NCI-H510A treated with DMSO at 0.1 percent for 48 hours (cell line): ENCODE results near the gene KIAA1958.
A peak's percentile ranks its signal among the peaks of the same experiment; 100 is the strongest.

ENCODE experiments used
- DNase-seq: peaks from one replicate; lab custom pipeline; 2025; lab: John Stamatoyannopoulos, UW

The KIAA1958 gene, protein sequence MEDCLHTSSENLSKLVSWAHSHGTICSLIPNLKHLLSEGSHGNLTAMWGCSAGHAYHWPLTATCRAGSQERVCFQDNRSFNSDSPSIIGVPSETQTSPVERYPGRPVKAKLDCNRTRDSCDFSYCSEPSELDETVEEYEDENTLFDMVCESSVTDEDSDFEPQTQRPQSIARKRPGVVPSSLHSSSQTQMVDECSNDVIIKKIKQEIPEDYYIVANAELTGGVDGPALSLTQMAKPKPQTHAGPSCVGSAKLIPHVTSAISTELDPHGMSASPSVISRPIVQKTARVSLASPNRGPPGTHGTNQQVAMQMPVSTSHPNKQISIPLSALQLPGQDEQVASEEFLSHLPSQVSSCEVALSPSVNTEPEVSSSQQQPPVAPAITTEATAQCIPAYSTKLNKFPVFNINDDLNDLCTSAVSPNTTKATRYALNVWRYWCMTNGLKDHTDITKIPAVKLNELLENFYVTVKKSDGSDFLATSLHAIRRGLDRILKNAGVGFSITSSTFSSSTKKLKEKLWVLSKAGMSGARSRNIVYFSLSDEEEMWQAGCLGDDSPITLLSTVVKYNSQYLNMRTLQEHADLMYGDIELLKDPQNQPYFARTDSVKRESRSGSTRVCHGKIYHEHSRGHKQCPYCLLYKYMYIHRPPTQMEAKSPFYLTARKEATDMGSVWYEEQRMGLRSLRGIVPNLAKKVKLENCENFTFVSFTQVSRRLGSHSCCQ

DNA sequence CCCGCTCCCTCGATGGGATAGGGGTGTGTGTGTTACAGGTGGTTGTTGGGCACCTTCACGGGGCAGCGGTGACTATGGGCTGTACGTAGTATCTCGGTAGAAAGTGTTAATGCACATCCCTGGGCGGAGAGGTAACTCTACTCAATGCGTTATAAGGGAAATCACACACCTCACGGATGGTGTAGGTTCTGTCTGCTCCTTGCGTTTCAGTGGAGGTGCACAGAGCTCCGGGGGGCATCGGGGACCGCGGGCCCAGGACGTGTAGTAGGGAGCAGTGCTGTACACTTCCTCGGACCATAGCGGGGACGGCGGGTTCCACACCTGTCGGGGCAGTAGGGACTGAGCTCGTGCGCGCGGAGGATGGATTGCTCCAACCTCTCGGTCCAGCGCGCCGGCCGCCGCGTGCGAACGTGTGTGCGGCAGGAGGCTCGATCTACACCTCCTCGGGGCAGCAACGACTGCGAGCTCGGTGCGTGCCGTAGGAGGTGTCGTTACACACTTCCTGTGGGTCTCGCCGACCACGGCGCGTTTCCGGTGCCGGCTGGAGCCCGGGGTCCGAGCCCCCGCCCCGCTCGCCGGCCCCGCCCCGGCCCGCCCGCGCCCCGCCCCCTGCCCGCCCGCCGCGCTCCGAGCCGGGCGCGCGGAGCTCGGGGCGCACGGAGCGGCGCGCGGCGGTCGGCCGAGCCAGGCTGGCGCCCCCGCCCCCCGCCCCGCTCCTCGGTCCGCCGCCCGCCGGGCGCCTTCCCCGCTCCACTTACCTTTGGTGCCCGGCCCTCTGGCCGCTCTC lies at the start of gene KIAA1958:
TSS of gene KIAA1958 (plus strand) at position 607 of the 787 bp plus-strand sequence. CDS start 87,254 bp downstream, outside the sequence.
- peak; percentile 67 for DNase-seq

DNA sequence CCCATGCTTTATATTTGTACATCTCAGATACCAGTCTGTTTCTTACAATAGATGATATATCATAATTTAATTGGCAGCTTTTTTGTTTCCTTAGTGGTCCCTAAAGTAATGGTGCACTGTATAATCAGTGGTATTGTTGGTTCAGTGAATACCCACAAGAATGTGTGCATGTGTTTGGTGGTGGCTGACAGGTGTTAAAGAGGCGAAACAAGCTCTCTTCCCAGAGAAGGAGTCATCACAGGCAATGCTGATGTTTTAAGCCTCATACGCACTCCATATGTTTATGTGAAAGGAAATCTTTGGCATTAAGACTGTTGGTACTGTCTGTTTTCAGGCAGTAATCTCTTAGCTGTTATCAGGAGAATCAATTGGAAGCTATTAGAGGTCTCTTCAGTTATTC lies 49.2 kb upstream of the KIAA1958 start:
- peak; percentile 24 for DNase-seq

DNA sequence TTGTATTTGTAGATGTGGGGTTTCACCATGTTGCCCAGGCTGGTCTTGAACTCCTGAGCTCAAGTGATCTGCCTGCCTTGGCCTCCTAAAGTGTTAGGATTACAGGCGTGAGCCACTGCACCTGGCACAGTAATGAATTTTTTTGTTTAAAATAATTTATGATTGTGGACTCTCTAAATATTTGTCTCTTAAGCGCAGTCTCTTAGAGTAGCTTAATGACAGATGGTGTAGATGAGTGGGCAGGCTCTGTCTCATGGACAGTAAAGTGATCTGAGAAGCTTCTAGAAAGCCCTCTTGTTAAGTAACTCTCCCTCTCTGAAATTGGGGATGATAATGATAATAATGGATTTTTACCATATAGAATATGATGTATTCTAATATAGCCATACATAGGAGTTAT lies 47.5 kb upstream of the KIAA1958 start:
- peak; percentile 79 for DNase-seq

DNA sequence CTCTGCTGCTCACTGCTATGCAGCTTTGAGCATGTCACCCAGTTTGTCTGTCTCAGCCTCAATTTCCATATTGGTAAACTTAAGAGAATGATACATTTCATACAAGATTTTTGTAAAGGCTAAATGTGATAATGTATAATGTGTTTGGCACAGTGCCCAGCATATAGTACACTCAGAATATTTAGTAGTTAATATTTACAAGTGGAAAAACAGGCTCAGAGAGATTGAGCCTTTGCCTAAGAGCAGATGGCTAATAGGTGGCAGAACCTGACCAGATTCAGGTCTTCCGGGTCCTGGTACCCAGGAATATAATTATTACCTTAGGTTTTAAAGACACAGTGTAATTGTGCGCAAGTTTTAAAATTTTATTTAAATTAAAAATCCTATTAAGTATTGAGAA lies 46.8 kb upstream of the KIAA1958 start:
- peak; percentile 73 for DNase-seq

DNA sequence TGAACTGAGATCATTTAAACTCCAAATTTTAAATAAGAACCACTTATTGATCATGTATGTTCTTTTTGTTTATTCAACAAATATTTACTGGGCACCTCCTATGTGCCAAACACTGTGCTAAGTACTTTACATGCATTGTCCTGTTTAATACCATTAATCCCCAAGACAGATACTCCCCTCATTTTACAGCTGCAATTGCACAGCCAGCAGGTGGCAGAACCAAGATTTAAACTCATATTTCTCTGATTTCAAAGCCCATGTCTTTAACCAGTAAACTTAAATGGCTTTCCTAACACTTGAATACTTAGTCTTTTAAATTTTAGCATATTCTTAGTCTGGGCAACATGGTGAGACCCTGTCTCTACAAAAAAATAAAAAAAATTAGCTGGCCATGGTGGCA lies 43.4 kb upstream of the KIAA1958 start:
- DNase-seq: no peak

DNA sequence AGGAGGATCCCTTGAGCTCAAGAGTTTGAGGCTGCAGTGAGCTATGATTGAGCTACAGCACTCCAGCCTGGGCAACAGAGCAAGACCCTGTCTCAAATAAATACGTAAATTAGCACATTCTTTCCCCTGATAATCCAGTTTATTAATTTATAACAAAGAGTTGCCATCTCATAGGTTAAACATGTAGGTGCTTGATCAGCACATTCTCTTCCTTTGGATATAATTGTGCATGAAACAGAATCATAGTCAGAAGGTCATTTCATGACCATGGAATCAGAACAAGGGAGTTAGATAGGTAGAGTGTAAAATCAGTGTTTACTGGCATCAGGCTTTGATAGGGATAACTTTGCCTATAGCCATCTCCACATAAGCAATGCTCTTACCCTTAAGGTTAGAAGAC lies 43.0 kb upstream of the KIAA1958 start:
- DNase-seq: no peak

DNA sequence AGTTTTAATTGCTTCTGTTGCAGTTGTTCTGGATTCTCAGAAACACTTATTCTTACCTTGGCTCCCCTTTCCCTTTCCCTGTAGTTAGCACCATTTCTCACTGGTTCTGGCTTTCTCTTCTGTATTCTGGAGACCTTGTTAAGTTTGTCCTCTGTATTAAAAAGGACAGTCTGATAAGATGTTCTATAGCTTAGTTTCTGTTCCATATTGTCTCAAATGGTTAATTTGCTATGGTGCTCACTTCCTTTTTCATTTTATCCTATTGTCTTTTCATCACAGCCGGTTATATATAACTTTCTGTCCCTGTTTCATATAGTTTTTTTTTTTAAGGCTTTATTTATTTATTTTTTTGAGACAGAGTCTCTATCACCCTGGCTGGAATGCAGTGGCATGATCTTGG lies 41.4 kb upstream of the KIAA1958 start:
- no peak for DNase-seq

DNA sequence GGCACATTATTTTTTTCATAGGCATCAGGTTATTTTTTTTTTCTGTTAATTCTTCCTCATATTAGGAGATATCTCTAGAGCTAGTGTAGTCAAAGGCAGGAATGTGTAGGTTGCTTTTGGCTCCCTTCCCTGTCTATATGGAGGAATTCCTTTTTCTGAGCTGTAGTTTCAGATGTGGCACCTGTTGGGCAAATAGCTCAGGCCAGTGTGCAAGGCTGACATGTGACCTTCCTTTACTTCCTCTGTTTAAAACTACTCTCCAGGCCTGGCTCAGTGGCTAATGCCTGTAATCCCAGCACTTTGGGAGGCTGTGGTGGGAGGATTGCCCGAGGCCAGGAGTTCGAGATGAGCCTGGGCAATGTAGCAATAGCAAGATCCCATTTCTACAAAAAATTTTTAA lies 40.5 kb upstream of the KIAA1958 start:
- DNase-seq: no peak

DNA sequence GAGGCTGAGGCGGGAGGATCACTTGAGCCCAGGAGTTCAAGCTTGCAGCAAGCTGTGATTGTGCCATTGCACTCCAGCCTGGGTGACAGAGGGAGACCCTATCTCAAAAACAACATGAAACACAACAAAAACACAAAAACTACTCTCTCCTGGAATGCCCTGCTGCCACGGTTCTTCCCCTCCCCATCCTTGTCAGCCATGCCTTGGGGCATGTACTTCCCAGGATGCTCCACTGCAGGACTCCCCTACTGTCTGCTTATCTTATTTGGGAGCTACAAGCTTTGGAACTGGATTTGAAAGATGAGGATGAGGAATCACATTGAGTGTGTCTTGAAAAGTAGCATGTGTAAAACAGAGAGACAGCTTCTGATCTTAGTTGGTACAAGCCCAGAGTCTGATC lies 40.1 kb upstream of the KIAA1958 start:
- DNase-seq: no peak

DNA sequence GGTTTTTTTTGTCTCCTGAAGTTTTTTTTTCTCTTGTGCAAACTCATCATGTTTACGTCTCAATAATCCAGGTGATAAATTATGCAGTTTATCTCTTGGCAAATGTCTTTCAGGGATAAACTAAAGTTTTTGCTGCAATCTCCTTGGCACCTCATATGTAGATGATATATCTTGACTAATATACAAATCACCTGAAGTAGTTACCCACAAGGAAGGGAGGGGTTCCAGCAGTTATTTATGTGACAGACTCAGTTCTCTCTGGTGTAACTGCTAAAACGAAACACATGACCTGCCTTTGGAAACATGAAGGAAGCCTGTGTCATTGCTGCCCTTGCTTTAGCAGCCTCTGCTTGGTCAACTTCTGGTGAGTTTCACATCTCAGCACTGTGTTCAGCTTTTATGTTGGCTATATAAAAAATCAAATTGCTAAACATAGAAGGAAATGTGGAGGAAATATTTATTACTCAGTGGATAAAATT lies 39.3 kb upstream of the KIAA1958 start:
- no peak for DNase-seq

DNA sequence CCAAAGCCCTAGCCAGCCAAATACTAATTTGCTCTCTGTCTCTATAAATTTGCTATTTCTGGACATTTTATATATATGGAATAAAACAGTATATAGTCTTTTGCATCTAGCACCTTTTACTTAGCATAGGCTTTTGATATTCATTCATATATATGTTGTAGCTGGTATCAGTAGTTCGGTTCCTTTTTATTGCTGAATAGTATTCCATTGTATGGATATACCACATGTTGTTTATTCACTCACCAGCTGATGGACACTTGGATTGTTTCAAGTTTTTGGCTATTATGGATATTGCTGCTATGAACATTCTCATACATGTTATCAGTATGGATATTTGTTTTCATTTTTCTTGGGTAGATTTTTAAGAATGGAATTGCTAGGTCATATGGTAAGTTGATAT lies 23.8 kb upstream of the KIAA1958 start:
- DNase-seq: no peak

DNA sequence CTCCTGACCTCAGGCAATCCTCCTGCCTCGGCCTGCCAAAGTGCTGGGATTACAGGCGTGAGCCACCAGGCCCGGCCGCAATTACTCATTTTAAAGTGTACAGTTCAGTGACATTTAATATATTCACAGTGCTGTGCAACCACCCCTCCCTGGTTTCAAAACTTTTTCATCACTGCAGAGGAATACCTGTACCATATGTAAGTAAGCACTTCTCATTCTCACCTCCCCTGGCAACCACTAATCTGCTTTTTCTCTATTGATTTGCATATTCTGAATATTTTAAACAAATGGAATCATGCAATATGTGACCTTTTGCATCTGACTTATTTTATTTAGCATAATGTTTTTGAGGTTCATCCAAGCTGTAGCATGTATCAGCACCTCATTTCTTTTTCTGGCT lies 21.3 kb upstream of the KIAA1958 start:
- DNase-seq: no peak

DNA sequence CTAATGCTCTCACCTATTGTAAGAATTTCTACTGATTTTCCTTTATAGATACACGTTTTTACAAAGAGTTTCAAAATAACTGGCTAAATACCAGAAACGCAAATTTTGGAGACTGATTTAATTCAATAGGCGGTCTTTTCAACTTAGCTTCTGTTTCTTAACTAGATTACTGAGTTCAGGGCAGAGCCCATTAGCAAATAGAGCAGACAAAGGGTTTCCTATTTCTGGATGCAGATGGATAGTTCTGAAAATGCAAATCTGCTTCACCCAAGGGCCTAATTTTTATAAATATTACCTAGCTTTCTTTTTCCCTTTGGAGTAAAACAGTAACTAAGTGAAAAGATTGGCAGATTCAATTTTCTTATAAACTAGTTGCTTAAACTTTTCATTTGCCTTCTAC lies 13.6 kb upstream of the KIAA1958 start:
- no peak for DNase-seq

DNA sequence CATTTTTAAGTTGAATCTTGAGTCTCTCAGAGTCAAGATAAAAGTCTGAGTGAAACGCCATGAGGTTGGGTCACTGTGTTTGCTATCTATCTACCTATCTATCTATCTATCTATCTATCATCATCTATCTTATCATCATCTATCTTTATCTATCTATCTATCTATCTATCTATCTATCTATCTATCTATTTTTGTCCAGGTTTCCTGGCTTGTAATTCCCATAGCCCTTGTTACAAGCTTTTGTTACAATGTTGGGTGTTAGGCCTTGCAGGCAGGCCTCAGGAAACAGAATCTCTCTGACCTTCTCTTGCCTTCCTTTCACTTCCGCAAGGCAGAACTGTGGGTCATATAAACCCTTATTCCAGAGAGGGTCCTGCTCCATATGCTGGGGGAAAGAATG lies 12.6 kb upstream of the KIAA1958 start:
- DNase-seq: no peak

DNA sequence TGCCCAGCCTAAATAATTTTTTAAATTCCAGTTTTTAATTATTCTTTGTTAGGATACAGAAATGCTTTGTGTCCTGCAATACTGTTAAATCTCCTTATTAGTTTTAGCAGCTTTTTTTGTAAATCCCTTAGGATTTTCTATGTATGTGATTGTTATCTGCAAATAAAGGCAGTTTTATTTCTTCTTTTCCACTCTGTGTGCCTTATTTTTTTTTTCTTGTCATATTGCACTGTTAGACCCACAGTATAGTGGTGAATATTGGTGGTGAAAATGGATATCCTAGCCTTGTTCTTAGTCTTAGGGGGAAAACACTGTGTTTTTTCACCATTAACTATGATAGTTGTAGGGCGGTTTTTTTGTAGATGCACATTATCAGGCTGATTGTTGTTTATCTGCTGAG lies 11.3 kb upstream of the KIAA1958 start:
- DNase-seq: no peak

DNA sequence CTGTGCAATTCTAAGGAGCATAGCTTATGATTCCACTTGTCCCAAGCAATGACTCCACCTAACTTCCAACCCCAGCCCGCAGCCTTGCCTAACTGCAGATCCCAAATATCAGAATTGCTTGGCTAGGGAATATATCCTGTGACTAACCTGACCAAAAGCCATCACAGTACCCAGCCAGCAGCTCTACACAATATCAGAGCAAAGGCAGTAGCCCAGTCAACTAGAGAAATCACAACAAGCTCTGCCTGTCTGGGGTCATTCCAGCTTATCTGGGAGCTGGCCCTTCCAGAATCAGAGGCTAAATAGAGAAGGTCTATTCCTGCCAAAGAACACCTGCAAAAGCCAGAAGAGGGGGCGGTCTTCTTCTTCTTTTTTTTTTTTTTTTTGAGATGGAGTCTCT lies 9.3 kb upstream of the KIAA1958 start:
- no peak for DNase-seq

DNA sequence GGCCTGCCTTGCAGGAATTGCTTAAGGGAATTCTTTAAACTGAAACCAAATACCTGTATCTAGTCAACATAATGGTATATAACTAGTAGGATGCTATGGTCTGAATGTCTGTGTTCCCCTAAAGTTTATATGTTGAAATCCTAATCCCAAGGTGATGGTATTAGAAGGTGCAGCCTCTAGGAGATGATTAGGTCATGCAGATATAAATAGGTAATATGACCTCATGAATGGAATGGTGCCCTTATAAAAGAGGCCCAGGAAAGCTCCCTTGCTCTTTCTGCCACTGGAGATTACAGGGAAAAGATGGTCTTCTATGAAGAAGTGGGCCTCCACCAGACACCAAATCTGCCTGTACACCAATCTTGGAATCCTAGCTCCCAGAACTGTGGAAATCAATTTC lies 7.4 kb upstream of the KIAA1958 start:
- no peak for DNase-seq

DNA sequence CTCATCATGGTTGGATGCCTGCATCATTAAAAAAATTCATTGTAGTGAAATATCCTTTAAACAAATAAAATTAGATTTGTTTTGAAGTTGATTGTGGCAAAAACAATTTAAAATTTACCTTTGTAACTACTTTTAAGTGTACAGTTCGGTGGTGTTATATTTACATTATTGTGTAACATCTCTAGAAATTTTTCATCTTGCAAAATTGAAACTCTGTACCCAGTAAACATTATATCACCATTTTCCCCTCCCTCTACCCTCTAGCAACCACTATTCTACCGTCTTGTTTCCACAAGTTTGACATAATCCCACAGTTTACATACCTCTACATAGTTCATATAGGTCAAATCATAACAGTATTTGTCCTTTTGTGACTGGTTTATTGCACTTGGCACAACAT lies 2.0 kb upstream of the KIAA1958 start:
- DNase-seq: no peak

DNA sequence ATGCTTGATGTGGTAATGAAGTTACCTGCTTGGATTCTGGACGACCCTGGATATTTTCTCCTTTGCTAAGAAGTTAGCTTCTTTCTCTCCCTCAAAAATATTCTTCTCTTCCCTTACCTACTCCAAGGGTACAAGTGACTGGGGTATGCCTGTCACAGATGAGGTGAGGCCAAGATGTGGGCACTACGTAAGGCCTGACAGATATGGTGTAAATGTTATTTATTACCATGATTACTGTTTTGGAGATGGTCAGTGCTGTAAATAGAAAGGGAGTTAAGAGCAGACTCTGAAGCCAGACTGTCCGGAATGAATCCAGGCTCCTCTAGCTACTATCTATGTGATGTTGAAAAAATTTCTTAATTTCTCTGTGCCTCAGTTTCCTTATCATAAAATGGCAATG lies 1.1 kb upstream of the KIAA1958 start:
- no peak for DNase-seq

DNA sequence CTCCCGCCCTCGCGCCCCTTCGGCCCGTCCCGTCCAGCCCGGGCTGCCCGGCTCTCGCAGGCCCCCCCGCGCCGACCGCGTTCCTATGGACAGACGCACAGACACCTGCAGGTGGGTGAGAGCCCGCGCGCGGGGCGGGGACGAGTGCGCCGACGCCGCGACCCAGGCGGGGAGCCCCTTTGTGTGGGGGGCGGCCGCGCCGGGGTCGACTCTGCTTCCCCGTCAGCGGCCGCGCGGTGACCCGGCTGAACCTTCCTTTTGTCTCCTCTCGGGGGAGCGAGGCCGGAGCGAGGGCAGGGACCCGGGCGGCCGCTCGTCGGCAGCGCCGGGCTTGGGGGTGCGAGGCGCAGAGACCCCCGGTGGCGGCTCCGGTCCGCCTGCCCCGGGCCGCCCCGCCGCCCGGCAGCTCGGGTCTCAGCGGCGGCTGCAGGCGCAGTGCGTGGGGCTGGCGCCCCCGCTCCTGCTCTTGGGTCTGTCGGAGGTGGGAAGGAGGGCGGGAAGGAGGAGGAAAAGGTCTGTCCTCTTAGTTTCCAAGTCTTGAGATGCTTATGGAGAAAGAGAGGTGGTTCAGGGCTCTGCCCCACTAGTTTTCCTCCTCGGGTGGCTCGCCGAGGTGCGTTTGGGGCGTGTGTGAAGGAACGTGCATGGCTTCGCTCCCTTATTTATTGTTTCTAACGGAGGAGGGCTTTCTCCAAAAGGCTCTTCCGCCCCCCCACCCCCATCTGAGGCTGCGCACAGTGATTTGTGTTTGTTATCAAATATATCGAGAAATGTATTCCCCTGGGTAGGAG lies 576 bp downstream of the KIAA1958 start:
- peak; percentile 41 for DNase-seq

DNA sequence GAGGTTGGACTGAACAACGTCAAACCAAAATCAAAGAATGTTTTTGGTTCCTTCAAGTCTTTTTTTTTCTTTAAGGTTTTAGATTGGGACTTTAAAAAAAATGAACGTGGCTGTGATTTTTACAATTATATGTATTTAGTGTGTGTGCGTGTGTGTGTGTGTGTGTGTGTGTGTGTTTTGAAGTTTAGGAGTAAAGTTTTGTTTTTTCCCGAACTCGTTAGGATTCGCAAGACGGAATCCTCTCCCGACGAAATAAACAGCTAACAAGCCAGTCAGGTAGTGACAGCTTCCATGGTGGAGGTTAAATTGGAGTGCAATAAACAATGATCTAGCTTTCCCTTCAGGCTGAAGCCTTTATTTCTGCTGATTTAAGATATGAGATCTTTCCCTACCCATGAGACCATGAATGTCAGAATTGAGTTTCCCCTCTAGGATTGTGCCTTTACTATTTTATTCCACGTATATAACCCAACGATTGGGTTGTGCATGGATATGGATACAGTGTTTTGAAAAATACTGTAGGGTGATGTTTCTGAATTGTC lies 1.2 kb downstream of the KIAA1958 start:
- no peak for DNase-seq
